HepG2 (cell line): ENCODE data around the gene GGNBP2. TPM values are rescaled to one million over a fixed set of nuclear protein-coding genes. Genes with fewer than 3 reads are reported as not detected.

Experiments used
- CBX2 ChIP-seq, 2 experiments: fragments of 200-600 bp in 1 of 2; sonication (generic); formaldehyde crosslinking in 1 of 2; IDR thresholded peaks; 2 replicates each; pipeline versions ENCODE4 v1.7.0 to v1.8.1; 2018 to 2022; ENCODE audit warnings: low read depth in 2 of 2, low read length in 1 of 2, mild to moderate bottlenecking in 1 of 2, missing genetic modification reagents in 1 of 2
- CHCHD3 ChIP-seq: sonication (generic); formaldehyde crosslinking; IDR thresholded peaks from 2 replicates; pipeline ENCODE4 v1.8.0; 2022; ENCODE audit warnings: mild to moderate bottlenecking, missing genetic modification reagents, moderate library complexity
- DR1 ChIP-seq: sonication (generic); formaldehyde crosslinking; IDR thresholded peaks from 2 replicates; pipeline ENCODE4 v1.8.0; 2021; ENCODE audit warnings: mild to moderate bottlenecking, missing genetic modification reagents, inconsistent platforms
- ETS1 ChIP-seq: sonication (generic); formaldehyde crosslinking; IDR thresholded peaks from 2 replicates; pipeline ENCODE4 v1.4.0; 2020; ENCODE audit warnings: missing genetic modification reagents
- GTF3A ChIP-seq: sonication (generic); formaldehyde crosslinking; conservative IDR thresholded peaks from 2 replicates; pipeline ENCODE4 v1.4.0; 2020; ENCODE audit warnings: mild to moderate bottlenecking, missing genetic modification reagents
- HOXA3 ChIP-seq: sonication (generic); formaldehyde crosslinking; IDR thresholded peaks from 2 replicates; pipeline ENCODE4 v1.5.0; 2020; ENCODE audit warnings: missing genetic modification reagents
- HOXA7 ChIP-seq: sonication (generic); formaldehyde crosslinking; IDR thresholded peaks from 2 replicates; pipeline ENCODE4 v1.8.1; 2022; ENCODE audit warnings: mild to moderate bottlenecking, missing genetic modification reagents, moderate library complexity
- JDP2 ChIP-seq: sonication (generic); formaldehyde crosslinking; IDR thresholded peaks from 2 replicates; pipeline ENCODE4 v1.8.1; 2022; ENCODE audit warnings: missing genetic modification reagents, borderline replicate concordance
- KLF6 ChIP-seq: IDR thresholded peaks from 2 replicates; pipeline ENCODE4 v1.8.0; 2016; ENCODE audit warnings: missing biosample characterization, missing genetic modification reagents
- MEIS2 ChIP-seq: sonication (generic); formaldehyde crosslinking; IDR thresholded peaks from 2 replicates; pipeline ENCODE4 v1.9.0; 2021; ENCODE audit warnings: mild to moderate bottlenecking, missing genetic modification reagents
- POLR2AphosphoS2 ChIP-seq: IDR thresholded peaks from 2 replicates; pipeline ENCODE4 v1.6.1; 2011; ENCODE audit warnings: low read depth, low read length, improper control_type of control experiment
- SRSF4 ChIP-seq: fragments of 200-400 bp; formaldehyde crosslinking; IDR thresholded peaks from one replicate; pipeline ENCODE4 v1.6.1; 2018; ENCODE audit warnings: mild to moderate bottlenecking, low read depth, low read length, moderate library complexity; ENCODE audit not compliant: poor library complexity, severe bottlenecking
- ZNF17 ChIP-seq: sonication (generic); formaldehyde crosslinking; IDR thresholded peaks from 2 replicates; pipeline ENCODE4 v1.5.0; 2020; ENCODE audit warnings: mild to moderate bottlenecking, missing genetic modification reagents
- ZNF263 ChIP-seq: sonication (generic); formaldehyde crosslinking; IDR thresholded peaks from 2 replicates; pipeline ENCODE4 v1.4.0; 2020; ENCODE audit warnings: missing genetic modification reagents
- ZNF329 ChIP-seq: sonication (generic); formaldehyde crosslinking; IDR thresholded peaks from 2 replicates; pipeline ENCODE4 v1.9.0; 2021; ENCODE audit warnings: low read depth, mild to moderate bottlenecking, missing genetic modification reagents
- ZNF563 ChIP-seq: sonication (generic); formaldehyde crosslinking; IDR thresholded peaks from 2 replicates; pipeline ENCODE4 v1.8.0; 2022; ENCODE audit warnings: mild to moderate bottlenecking, moderate library complexity, missing genetic modification reagents
- ZNF570 ChIP-seq: sonication (generic); formaldehyde crosslinking; IDR thresholded peaks from 2 replicates; pipeline ENCODE4 v1.4.0; 2020; ENCODE audit warnings: mild to moderate bottlenecking, missing genetic modification reagents, borderline replicate concordance
- ZNF589 ChIP-seq: sonication (generic); formaldehyde crosslinking; conservative IDR thresholded peaks from 2 replicates; pipeline ENCODE4 v1.8.0; 2022; ENCODE audit warnings: mild to moderate bottlenecking, moderate library complexity, missing genetic modification reagents
- polyA plus RNA-seq, 8 experiments: library from polyadenylated mRNA; depleted of rRNA in 3 of 8; stranded (reverse) in 7 of 8; unstranded in 1 of 8; fragments of >200 nt; fragmentation: Illumina TruSeq in 4 of 8; extraction: Trizol in 4 of 8; gene quantifications; 2 replicates each; pipeline versions ENCODE4 v1.2.1 to v1.2.3, GENCODE V29; 2011 to 2016; ENCODE audit warnings: low read depth in 4 of 8, missing spikeins in 1 of 8, mixed read lengths in 1 of 8; ENCODE audit not compliant: insufficient read depth in 1 of 8
- total RNA-seq, 5 experiments: library from RNA; depleted of rRNA; stranded (reverse); fragments of >200 nt; fragmentation: Illumina TruSeq; extraction: Trizol; gene quantifications; 2 replicates each; pipeline ENCODE4 v1.2.3, GENCODE V29; 2016; ENCODE audit warnings: low read depth in 1 of 5
- TF ChIP-seq, protein P1 (sequence below): sonication (generic); formaldehyde crosslinking; IDR thresholded peaks from 2 replicates; pipeline ENCODE4 v1.8.1; 2023; ENCODE audit warnings: mild to moderate bottlenecking, missing genetic modification reagents
- TF ChIP-seq, protein P2 (sequence below): sonication (generic); formaldehyde crosslinking; IDR thresholded peaks from 2 replicates; pipeline ENCODE4 v1.4.0; 2020; ENCODE audit warnings: mild to moderate bottlenecking, missing genetic modification reagents

GGNBP2 gene
- total and polyA plus RNA-seq, 2 of the 13 experiments (the other 11 are each of a cell fraction or from before 2014, with no cell fraction given) = 53.3 to 84.2 TPM

DNA sequence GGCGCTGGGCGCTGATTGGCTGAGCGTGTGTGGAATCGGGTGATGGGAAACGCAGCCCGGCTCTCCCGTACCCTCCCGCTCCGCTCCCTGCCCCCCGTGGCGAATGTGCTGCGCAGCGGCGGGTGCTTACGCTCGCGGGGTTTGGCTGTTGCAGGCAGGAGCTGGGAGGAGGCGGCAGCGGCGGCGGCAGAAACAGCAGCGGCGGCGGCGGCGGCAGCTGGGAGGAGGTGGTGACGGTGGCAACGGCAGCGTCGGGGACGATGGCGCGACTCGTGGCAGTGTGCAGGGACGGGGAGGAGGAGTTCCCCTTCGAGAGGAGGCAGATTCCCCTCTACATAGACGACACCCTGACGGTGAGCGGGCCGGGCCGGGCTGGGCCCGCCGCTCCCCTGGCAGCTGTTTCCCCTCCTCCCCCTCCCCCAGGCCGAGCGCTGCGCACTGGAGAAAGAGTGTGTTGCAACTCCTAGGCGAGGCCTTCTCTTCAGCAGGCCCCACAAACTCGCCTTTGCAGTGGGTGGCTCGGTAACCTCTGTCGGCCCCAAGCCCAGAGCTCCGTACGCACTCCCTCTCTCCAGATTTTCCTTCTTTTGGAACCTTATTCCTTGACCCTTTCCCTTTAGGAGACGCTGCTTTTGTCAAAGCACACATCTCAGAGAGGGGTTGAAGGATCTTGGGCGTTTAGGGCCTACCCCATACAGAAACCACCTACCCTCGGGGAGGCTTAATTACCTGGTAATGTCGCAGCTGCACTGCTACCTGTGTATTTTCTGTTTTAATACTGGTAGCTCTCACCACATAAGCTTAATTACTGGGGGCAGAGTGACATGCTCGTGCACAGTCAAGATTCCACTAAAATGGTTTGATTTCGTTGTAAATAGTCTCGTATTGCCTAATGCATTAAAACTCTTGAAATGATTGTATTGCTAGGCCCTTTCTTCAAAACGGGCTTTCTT is 1.0 kb downstream of the GGNBP2 start (continued):
- TF ChIP-seq, protein P1, sequence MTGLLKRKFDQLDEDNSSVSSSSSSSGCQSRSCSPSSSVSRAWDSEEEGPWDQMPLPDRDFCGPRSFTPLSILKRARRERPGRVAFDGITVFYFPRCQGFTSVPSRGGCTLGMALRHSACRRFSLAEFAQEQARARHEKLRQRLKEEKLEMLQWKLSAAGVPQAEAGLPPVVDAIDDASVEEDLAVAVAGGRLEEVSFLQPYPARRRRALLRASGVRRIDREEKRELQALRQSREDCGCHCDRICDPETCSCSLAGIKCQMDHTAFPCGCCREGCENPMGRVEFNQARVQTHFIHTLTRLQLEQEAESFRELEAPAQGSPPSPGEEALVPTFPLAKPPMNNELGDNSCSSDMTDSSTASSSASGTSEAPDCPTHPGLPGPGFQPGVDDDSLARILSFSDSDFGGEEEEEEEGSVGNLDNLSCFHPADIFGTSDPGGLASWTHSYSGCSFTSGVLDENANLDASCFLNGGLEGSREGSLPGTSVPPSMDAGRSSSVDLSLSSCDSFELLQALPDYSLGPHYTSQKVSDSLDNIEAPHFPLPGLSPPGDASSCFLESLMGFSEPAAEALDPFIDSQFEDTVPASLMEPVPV = peak; percentile 92
- TF ChIP-seq DR1 (peak; percentile 11), ZNF329 (no peak), KLF6 (CRISPR knock-in tag) (peak; percentile 60), JDP2 (CRISPR knock-in tag) (no peak), POLR2AphosphoS2 (no peak), ZNF263 (no peak), MEIS2 (CRISPR knock-in tag) (peak; percentile 8; the same call in 1 of the 2 replicates), HOXA3 (CRISPR knock-in tag) (peak; percentile 80), SRSF4 (no peak), GTF3A (CRISPR knock-in tag) (no peak), ZNF570 (no peak), ZNF17 (CRISPR knock-in tag) (no peak), ETS1 (CRISPR knock-in tag) (no peak), ZNF563 (CRISPR knock-in tag) (peak; percentile 72), HOXA7 (CRISPR knock-in tag) (no peak), CHCHD3 (CRISPR knock-in tag) (peak; percentile 84; the same call in 1 of the 2 replicates), ZNF589 (CRISPR knock-in tag) (no peak), CBX2 (IDR thresholded peaks at IDR 0.05; ENCODE audit: low read depth, low read length) (no peak), CBX2 (CRISPR knock-in tag; IDR thresholded peaks at IDR 0.05; ENCODE audit: low read depth) (no peak)
- TF ChIP-seq, protein P2, sequence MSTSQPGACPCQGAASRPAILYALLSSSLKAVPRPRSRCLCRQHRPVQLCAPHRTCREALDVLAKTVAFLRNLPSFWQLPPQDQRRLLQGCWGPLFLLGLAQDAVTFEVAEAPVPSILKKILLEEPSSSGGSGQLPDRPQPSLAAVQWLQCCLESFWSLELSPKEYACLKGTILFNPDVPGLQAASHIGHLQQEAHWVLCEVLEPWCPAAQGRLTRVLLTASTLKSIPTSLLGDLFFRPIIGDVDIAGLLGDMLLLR (CRISPR knock-in tag) = 0 out of 2 replicates have a peak, but pooled peaks have one; percentile 57
